ENCODE measurements around the gene RNU1-3. TPM values are rescaled to one million over a fixed set of nuclear protein-coding genes. Genes with fewer than 3 reads are reported as not detected.

Gene RNU1-3
- total RNA-seq = 2,685 and 5,329 TPM in 2 replicates

DNA sequence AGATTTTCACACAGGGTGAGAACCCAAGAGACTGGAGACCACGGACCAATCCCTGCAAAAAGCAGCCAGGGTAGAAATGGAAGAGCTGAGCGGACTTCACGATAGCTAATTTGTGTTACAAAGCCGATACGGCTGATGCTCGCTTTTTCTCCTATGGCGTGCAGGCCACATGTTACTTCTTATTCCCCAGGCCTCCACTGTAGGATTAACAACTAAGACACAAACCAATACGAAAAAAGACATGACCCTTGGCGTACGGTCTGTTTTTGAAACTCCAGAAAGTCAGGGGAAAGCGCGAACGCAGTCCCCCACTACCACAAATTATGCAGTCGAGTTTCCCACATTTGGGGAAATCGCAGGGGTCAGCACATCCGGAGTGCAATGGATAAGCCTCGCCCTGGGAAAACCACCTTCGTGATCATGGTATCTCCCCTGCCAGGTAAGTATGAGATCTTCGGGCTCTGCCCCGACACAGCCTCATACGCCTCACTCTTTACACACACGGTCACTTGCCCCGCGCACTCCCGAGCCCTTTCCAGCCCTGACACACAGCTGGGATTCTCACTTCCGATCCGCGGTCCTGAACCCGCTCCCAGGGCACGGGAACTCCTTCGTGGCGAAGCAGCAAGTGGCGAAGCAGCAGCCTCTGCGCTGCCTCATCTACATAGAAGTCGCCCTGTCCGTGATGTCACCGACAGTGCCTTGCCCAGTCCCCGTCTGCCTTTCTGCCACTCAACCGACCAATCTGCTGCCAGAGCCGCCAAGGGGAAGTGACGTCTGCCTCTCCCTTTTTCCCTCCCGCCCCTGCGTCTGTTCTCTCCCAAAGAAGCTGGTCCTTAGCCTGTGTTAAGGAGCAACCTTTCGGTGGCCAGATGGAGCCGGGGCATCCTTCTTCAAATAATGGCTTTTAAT is at the start of gene RNU1-3:
TSS of gene RNU1-3 (minus strand) at position 447 of the 912 bp plus-strand sequence.

Other genes starting within 250 kb of the RNU1-3 start
- gene SPATA21, start 229.5 kb downstream of the RNU1-3 start, total RNA-seq = not detected in 2 replicates
- 148 and 161 TPM in 2 replicates for gene NECAP2, start 226.2 kb downstream of the RNU1-3 start, total RNA-seq
- gene RNU1-1, start 152.7 kb downstream of the RNU1-3 start, total RNA-seq = 2,685 and 5,329 TPM in 2 replicates
- 18.9 and 20.4 TPM in 2 replicates for gene NBPF1, start 53.4 kb downstream of the RNU1-3 start, total RNA-seq
- 2,685 and 5,329 TPM in 2 replicates for gene RNU1-4, start 73.6 kb upstream of the RNU1-3 start, total RNA-seq
- gene RNU1-2, start 229.0 kb upstream of the RNU1-3 start, total RNA-seq = 2,685 and 5,329 TPM in 2 replicates

All from endothelial cell of coronary artery (primary cell).